ENCODE measurements around the gene DDA1.
A peak's percentile ranks its signal among the peaks of the same experiment; 100 is the strongest.
"Not testable (repeated sequence)": the region's sequence is repeated elsewhere in the genome, so short reads cannot be mapped to it uniquely, and the experiment has no call there.

The DDA1 gene

DNA sequence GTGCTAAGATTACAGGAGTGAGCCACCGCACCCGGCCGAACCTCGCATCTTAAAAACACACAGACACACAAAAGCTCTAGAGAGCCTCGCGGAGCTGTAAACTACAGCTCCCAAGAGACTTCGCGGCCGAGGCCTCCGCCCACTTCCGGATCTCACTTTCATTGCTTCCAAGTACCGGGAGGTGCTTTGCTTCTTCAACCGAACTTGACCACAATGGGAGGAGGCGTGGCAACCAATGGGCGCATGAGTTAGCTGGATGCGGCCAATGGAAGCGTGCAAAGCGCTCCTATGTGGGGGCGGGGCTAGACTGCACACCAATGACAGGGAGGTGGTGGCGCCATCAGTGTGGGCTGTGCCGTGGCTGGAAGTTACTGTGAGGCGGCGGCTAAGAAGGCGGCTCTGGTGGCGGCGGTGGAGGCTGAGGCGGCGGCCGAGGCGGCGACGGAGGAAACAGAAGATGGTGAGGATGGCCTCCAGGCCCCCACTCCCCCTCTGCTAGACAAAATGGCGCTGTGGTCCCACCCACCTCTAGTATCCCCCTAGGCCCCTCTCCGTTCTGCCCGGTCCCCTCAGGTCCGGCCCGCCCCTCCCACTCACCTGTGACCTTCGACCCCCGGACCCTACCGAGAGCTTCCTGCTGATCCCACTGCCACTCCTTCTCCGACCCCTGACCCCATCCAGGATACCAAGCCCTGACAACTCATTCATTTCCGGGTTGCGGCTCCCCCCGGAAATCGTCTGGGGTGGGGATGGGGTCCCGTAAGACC is at the start of gene DDA1:
Gene DDA1 (plus strand): TSS at position 366 of the 767 bp plus-strand sequence. CDS start 92 bp downstream, at position 458.
- DNase-seq, result peak; percentile 99 to 100

DNA sequence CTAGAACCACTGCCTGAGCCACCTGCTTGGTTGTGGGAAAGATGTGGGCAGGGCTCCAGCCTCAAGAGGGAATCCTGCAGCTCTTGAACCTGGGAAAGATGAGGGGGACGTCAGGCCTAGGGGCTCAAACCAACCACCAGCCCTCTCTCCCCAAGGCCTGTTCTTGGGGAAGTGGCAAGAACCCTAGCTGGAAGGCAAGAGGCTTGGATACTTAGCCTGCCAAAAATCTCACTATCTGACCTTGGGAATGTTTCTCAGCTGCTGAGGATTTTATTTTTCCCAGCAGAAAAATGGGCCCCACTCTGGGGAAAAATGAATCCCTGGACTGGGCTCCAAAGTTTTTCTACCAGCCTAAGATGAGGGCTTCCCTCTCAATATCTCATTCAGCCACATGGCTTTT is 49.4 kb upstream of the DDA1 start:
- no peak for DNase-seq

DNA sequence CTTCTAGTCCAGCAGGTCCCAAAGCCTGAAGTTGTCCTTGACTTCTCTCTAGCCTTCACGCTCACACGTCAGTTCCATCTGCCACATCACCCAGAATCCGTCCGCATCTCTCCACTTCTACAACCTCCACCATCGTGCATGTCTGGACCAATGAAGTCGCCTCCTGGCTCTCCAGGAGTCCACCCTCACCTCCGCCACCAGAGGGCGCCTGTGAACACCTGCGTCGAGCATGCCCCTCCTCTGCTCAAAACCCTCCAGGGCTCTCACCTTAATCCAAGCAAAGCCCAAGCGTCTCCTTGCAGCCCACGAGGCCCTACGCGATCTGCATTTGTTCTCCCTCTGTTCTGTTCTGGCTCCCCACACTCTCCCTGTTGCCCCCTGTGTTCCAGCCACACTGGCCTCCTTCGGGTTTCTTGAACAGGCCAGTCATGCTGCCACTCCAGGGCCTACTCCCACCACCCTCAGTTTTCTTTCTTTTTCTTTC is 48.5 kb upstream of the DDA1 start:
- peak; percentile 65 to 74 for DNase-seq

DNA sequence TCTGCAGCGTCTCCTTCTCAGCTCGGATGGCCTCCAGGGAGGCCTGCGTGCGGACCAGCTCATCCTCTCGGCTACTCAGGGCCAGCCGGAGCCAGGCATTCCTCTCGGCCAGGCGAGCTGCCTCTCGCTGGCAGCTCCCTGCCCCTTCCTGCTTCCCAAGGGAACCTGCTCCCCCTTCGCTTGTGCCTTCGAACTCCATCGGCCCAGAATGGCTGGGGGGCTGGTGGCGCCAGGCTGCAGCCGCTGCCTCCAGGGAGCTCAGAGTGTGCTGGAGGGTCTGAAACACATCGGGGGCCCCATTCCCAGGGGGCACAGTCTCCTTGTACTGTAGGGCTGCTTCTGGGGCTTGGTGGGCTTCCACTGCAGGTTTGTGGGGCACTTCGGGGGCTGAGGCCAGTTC is 46.8 kb upstream of the DDA1 start:
- DNase-seq, result no peak

DNA sequence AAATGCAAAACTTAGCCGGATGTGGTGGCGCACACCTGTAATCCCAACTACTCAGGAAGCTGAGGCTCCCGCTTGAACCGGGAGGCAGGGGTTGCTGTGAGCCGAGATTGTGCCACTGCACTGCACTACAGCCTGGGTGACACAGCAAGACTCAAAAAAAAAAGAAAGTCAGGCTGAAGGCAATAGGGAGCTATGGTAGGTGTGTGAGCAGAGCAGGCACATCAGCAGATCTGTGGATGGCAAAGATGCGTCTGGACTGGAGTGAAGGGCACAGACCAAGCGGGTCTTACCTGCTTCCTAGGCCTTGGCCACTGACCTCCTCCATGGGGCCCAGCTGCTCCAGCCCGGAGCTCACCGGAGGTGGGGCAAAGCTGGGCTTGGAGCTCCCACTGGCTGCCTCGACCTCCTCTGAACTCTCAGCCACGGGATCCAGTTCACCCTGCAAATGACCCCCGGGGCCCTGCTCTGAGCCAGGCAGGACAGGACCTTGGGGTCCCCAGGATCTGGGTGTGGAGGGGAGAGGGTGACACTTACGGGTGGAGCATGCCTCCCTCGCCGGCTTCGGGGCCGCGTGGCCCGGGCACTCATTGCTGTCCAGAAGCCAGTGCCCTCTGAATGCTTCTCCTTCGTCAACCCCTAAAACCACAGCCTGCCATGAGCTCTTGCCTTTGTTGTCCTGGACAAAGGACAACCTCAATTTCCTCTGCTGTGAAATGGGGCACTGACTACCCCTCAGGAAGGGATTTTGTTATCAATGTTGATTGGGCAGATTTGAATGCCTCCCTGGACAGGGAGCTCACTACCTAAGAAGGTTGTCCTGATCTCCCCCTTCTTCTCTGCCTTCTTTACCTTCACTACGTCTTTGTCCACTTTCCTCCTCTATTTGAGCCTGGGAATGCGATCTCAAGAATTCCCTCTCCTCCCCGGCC is 45.4 kb upstream of the DDA1 start:
- DNase-seq, result no peak

DNA sequence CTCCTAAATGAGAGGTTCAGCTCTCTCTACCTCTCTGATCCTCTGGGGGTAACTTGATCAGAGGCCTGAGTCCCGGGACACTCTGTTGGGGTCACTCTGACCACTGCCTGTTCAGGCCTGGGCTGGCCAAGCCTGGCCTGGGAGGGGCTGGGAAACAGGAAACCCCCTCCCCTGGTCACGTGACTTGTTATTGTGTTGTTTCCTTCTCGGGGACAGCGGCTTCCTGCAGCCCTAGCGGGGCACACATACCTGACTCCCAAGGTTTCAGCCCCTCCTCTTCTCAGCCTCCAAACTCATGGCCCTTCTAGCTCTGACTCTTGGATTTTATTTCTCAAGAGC is 44.8 kb upstream of the DDA1 start, which contains the start of gene USHBP1:
Gene USHBP1 (minus strand): TSS at position 105 of the 339 bp plus-strand sequence. CDS start 446 bp downstream, outside the sequence.
- no peak for DNase-seq

DNA sequence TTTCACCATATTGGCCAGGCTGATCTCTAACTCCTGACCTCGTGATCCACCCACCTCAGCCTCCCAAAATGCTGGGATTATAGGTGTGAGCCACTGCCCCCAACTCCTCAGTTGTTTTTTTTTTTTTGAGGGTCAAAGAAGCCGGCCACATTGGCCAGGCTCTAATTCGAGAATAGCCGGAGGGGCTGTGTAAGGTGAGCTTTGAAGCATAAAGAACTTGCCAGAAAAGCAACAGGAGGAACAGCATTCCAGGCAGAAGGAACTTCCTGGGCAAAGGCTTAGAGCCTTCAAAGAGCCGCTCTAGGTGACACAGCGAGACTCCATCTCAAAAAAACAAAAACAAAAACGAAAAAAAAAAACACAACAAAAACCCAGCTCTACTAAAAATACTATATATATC is 43.3 kb upstream of the DDA1 start:
- DNase-seq, result no peak

DNA sequence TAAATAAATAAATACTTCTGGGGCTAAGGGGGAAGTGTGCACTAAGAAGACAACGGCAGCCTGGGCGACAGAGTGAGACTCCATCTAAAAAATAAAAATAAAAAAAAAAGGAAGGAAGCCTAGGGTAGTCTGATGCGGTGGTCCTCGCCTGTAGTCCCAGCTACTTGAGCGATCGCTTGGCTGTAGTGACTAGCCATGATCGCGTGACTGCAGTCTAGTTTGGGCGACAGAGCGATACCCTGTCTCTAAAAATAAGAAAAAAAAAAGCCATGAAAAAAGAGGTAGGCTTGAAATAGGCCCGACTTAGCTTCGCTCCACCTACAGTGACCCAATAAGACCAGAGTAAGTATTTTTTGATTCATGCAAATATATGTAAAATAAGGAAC is 42.8 kb upstream of the DDA1 start:
- DNase-seq, result no peak

DNA sequence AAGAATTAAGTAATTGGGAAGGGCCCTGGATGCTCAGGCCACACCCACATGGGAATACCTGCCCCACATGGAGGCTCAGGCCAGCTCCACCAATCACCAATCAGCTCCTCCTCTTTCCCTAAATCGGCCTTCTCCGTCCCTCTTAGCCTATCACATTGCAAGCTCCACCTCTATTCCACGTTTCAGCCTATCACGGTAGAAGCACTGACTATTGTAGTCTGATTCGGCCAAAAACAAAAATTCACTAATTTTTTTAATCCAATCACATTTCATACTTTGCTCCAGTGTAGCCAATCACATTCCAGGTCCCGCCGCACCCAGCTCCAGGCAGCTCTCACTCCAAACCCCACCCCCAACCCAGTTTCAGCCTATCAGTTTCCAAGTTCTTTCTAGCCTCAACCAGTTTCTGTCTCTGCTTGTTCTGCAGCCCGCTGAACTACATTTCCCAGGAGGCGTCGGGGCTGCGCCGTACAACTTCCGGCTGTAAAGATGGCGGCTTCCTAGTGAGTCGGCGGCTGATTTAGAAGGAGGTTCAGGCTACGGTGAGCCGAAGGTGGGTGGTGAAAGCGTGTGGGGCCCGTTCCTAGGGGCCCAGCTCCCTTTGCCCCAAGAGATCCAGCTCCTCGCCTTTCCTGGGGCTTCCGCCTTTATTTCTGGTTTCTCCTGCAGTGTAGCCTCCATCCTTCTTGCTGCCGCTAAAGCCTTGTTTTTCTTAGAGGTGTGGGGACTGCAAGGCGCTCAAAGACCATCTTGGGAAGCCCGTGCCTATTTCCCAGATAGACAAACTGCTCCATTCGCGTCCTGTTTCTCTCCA is 42.2 kb upstream of the DDA1 start, which contains the start of gene BABAM1:
Gene BABAM1 (plus strand): TSS at position 469 of the 814 bp plus-strand sequence. CDS start 1,364 bp downstream, outside the sequence.
- DNase-seq, result peak; percentile 94 to 99

DNA sequence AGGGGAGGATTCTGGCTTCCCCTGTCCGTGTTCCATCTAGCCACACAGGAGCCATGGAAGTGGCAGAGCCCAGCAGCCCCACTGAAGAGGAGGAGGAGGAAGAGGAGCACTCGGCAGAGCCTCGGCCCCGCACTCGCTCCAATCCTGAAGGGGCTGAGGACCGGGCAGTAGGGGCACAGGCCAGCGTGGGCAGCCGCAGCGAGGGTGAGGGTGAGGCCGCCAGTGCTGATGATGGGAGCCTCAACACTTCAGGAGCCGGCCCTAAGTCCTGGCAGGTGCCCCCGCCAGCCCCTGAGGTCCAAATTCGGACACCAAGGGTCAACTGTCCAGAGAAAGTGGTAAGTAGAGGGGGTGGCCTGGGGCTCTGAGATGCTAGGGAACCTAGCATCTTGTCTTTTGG is 40.6 kb upstream of the DDA1 start:
- no peak for DNase-seq

DNA sequence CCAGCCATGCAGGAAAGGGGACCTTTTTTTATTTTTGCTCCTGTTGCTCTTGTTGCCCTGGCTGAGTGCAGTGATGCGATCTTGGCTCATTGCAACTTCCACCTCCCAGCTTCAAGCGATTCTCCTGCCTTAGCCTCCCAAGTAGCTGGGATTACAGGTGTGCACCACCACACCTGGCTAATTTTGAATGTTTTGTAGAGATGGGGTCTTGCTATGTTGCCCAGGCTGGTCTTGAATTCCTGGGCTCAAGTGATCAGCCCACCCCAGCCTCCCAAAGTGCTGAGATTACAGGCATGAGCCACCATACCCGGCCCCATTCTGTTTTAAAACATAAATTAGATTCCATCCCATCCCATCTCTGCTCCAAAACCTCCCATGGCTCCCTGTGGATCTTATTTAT is 34.5 kb upstream of the DDA1 start:
- not testable (repeated sequence) for DNase-seq

DNA sequence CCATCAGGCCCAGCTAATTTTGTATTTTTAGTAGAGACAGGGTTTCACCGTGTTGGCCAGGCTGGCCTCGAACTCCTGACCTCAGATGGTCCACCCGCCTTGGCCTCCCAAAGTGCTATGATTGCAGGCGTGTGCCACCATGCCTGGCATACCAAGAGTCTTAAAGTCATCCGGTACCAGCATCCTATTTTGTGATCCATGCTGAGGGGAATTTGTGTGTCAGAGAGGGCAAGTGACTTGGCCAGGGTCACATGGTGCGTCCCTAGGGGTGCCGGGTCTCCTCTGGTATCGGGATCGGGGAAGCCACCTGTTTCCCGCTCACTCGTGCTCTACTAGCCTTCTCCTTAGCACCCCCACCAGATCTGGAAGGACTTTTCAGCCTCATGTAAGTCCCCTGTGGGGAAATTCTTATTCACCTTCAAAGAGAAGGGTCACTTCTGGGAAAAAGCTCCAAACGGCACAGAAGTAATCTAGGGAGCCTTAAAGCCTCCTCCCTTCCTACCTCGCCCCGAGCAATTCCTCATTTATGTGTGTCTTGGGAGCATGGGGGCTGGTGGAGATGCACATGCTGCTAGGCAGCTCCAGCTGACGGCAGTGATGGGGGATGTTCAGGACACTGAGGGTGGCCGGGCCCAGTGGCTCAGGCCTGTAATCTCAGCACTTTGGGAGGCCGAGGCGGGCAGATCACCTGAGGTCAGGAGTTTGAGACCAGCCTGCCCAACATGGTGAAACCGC is 33.8 kb upstream of the DDA1 start:
- DNase-seq, result no peak

DNA sequence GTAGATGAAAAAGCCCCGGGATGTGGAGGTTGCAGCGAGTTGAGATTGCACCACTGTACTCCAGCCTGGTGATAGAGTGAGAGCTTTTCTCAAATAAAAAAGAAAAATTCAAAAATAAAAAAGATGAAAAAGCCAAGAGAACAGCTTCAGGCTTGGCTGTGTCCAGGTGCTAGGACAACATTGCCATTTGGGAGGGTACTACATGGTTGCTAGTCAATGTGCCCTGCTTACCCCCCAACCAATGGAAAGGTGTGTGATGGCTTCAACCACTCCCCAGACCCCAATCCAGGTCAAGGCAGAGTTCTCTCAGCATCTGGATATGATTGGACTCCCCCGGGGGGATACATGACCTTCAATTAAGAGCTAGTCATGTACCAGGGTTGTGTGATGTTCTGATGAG is 29.9 kb upstream of the DDA1 start:
- DNase-seq, result no peak

DNA sequence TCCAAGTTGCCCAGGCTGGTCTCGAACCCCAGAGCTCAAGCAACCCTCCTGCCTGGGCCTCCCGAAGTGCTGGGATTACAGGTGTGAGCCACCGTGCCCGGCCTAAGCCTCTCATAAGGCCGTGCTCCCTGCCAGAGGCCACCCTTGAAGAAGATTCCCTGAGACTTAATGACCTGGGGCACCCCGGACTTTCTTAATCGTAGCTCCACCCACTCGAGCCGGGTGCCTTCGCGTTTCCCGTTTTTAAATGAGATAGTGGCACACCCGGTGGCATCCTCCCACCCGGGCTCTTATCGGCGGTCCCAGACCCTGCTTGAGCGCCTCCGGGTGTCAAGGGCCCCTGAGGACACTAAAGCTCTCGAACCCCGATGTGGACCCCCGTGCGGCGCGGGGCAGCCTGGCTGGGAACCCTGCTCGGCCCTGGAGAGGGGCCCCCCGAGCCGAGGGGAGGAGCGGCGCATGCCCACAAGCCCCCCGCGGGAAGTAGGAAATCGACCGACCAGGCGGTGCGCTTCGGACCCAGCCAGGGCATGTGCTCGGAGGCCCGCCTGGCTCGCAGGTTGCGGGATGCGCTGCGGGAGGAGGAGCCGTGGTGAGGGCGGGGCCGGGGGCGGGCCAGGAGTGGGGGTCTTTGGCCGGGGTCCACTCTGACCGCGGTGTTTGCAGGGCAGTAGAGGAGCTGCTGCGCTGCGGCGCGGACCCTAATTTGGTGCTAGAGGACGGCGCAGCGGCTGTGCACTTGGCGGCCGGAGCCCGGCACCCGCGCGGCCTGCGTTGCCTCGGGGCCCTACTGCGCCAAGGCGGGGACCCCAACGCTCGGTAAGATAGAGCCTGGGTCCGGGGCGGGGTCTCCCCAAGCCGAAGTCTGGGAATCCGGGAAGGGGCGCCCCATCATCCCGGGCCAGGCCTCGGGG is 27.7 kb upstream of the DDA1 start, which contains the start of gene ANKLE1:
Gene ANKLE1 (plus strand): TSS at position 511 of the 914 bp plus-strand sequence. CDS start 20 bp downstream, at position 531.
- DNase-seq, result no peak

DNA sequence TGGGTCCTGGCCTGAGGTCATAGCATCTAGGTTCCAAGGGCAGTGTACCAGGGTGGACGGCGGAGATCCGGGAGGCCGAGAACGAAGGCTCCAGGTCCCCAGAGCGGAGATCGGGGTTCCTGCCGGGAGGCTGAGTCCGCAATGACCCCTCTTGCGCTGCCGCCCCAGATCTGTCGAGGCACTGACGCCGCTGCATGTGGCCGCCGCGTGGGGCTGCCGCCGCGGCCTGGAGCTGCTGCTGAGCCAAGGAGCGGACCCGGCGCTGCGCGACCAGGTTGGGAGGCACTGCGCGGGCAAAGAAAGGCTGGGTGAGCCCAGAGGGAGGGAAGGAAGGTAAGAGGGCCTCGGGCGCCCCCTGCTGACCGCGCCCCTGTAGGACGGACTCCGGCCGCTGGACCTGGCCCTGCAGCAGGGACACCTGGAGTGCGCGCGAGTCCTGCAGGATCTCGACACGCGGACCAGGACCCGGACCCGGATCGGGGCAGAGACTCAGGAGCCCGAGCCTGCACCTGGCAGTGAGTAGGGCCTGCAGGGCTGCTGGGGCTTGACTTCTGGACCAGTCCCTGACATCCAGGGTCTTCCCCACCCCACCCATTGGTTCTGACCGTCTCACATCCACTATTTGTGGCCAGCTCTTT is 26.8 kb upstream of the DDA1 start:
- DNase-seq, result peak; percentile 79 to 81

DNA sequence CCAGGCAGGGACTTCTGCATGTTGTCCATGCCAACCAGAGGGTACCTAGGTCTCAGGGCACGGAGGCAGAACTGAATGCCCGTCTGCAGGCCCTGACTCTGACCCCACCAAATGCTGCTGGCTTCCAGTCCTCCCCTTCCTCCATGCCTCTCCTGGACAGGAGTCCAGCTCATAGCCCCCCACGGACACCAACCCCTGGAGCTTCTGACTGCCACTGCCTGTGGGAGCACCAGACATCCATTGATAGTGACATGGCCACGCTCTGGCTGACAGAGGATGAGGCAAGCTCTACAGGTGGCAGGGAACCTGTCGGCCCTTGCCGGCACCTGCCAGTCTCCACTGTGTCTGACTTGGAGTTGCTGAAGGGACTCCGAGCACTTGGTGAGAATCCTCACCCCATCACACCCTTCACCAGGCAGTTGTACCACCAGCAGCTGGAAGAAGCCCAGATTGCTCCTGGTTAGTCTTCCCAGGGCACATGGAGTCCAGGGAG is 25.8 kb upstream of the DDA1 start:
- no peak for DNase-seq

DNA sequence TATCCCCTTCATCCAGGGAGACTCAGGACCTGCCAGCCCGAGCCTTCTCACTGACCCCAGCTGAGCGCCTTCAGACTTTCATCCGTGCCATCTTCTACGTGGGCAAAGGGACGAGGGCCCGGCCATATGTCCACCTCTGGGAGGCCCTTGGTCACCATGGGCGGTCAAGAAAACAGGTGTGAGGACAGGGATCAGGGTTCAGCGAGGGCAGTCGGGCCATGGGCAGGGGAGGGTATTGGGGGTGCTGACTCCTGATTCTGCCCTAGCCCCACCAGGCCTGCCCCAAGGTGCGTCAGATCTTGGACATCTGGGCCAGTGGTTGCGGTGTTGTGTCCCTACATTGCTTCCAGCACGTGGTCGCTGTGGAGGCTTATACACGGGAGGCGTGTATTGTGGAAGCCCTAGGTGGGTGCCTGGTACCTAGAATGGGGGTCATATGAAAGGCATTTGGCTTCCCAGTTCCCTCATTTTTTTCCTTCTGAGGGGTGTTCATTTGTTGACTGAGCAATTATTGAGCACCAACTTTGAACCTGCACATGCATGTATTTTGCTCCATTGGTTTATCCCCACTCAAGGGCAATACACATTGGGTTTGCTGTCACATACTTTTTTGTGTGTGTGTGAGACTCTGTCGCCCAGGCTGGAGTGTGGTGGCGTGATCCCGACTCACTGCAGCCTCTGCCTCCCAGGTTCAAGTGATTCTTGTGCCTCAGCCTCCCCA is 23.8 kb upstream of the DDA1 start:
- DNase-seq, result no peak

DNA sequence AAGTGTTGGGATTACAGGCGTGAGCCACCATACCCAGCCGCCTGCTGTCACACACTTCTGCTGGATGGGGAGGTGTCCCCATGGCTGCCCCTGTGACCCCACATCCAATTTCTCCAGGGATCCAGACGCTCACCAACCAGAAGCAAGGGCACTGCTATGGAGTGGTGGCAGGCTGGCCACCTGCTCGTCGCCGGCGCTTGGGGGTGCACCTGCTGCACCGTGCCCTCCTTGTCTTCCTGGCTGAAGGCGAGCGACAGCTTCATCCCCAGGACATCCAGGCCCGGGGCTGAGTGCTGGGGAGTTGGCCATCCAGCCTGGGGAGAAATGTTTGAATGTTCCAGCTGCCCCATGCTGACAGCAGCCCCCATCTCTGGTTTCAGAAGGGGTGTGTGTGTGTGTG is 23.1 kb upstream of the DDA1 start:
- no peak for DNase-seq

DNA sequence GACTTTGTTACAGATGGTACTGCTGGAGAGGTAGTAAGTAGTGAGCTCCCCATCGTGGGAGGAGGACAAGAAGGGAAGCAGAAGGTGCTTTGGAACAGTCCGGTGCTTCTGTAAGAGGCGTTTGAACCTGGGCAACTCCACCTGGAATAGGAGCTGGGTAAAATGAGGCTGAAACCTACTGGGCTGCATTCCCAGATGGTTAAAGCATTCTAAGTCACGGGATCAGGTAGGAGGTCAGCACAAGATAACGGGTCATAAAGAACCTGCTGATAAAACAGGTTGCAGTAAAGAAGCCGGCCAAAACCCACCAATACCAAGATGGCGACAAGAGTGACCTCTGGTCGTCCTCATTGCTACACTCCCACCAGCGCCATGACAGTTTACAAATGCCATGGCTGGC is 22.6 kb upstream of the DDA1 start:
- no peak for DNase-seq

All from NCI-H2081 (cell line).